ENCODE measurements around the gene GDF7.
A peak's percentile ranks its signal among the peaks of the same experiment; 100 is the strongest.

The GDF7 gene

GRCh38 chr2:20675701-20676352, 8.9 kb downstream of the GDF7 start:
- DNase-seq: peak; percentile 33

GRCh38 chr2:20676353-20677215, 9.6 kb downstream of the GDF7 start:
- DNase-seq: no peak

- DNase-seq: no peak
Observed at GRCh38 chr2:20677301-20678085, 10.5 kb downstream of the GDF7 start.

- DNase-seq: no peak
Observed at GRCh38 chr2:20678086-20678395, 11.1 kb downstream of the GDF7 start.

- no peak for DNase-seq
Observed at GRCh38 chr2:20678780-20679179, 11.8 kb downstream of the GDF7 start.

- DNase-seq: no peak
Observed at GRCh38 chr2:20680744-20681375, 13.9 kb downstream of the GDF7 start.

- DNase-seq: no peak
Observed at GRCh38 chr2:20682167-20682920, 15.4 kb downstream of the GDF7 start.

- DNase-seq: no peak
Observed at GRCh38 chr2:20684581-20685063, 17.7 kb downstream of the GDF7 start.

GRCh38 chr2:20687260-20687832, 20.4 kb downstream of the GDF7 start:
- no peak for DNase-seq

GRCh38 chr2:20689428-20690264, 22.7 kb downstream of the GDF7 start:
- no peak for DNase-seq

- DNase-seq: no peak
Observed at GRCh38 chr2:20691076-20691734, 24.3 kb downstream of the GDF7 start.

- no peak for DNase-seq
Observed at GRCh38 chr2:20692081-20692480, 25.1 kb downstream of the GDF7 start.

- peak; percentile 46 for DNase-seq
Observed at GRCh38 chr2:20693317-20693716, 26.4 kb downstream of the GDF7 start.

- DNase-seq: no peak
Observed at GRCh38 chr2:20696366-20696765, 29.4 kb downstream of the GDF7 start.

GRCh38 chr2:20697322-20697934, 30.5 kb downstream of the GDF7 start:
- no peak for DNase-seq

GRCh38 chr2:20698916-20699613, 32.1 kb downstream of the GDF7 start:
- DNase-seq: no peak

- no peak for DNase-seq
Observed at GRCh38 chr2:20702563-20702962, 35.6 kb downstream of the GDF7 start.

- DNase-seq: no peak
Observed at GRCh38 chr2:20704886-20705285, 37.9 kb downstream of the GDF7 start.

GRCh38 chr2:20706217-20706616, 39.3 kb downstream of the GDF7 start:
- DNase-seq: no peak
